Body of pancreas (tissue), 4 donors: ENCODE results near the gene NELFCD. TPM values are rescaled to one million over a fixed set of nuclear protein-coding genes. Genes with fewer than 3 reads are reported as not detected.

Source experiments
- ATAC-seq: fragments of 150-250 bp; one replicate; pipeline ENCODE4 v1.9.1; 2016
- DNase-seq, 4 donors: peaks; one replicate each; pipeline ENCODE4 v3.0.0-alpha.2; 2019
- H3K27ac ChIP-seq, 4 donors: fragments of 200-600 bp; sonication (generic); 1 replicate in 3 of 4; 2 replicates in 1 of 4; pipeline versions ENCODE4 v1.5.1 to v1.6.1; 2016 to 2019; ENCODE audit warnings: mild to moderate bottlenecking in 1 of 4, mixed read lengths in 1 of 4, moderate library complexity in 1 of 4
- H3K27me3 ChIP-seq, 2 donors: fragments of 200-600 bp; sonication (generic); one replicate each; pipeline ENCODE4 v1.6.0; 2016; ENCODE audit warnings: mild to moderate bottlenecking in 1 of 2
- H3K36me3 ChIP-seq, 2 donors: fragments of 200-600 bp; sonication (generic); replicated peaks in 1 of 2; 2 replicates each; pipeline ENCODE4 v1.5.1; 2016; ENCODE audit warnings: low read depth in 2 of 2; ENCODE audit not compliant: insufficient read depth in 1 of 2
- H3K4me1 ChIP-seq: fragments of 200-600 bp; sonication (generic); one replicate; pipeline ENCODE4 v1.6.0; 2016
- H3K4me3 ChIP-seq, 2 donors: fragments of 200-600 bp; sonication (generic); 1 replicate in 1 of 2; 2 replicates in 1 of 2; pipeline ENCODE4 v1.5.1; 2016 to 2019
- H3K9me3 ChIP-seq, 3 donors: fragments of 200-600 bp; sonication (generic); 1 replicate in 2 of 3; 2 replicates in 1 of 3; pipeline ENCODE4 v1.5.1; 2016
- POLR2A ChIP-seq, 3 donors: fragments of 450-650 bp; IDR thresholded peaks; one replicate each; pipeline ENCODE4 v1.6.1; 2016; ENCODE audit warnings: antibody characterized with exemption in 3 of 3, mild to moderate bottlenecking in 2 of 3
- WGBS, 2 donors: methylation state at CpG; one replicate each; pipeline ENCODE4 v1.1.5; 2017; 5-methylcytosine and 5-hydroxymethylcytosine counted together
- intact Hi-C: fragments of 100-400 bp; cut with DNase I; formaldehyde crosslinking; loops from one replicate; pipeline ENCODE4 v1.15.1; 2023
- total RNA-seq, 2 donors: library from RNA; depleted of rRNA; stranded (reverse); fragments of >200 nt; gene quantifications; one replicate each; pipeline ENCODE4 v1.1.0, GENCODE V29; 2016
- TF ChIP-seq, protein P1 (sequence below), 7 experiments: fragments of 450-650 bp in 4 of 7; fragments of 200-600 bp in 3 of 7; sonication (generic) in 3 of 7; IDR thresholded peaks; one replicate each; pipeline ENCODE4 v1.5.1; 2016 to 2019; ENCODE audit warnings: antibody characterized with exemption in 7 of 7

The NELFCD gene
- total RNA-seq, 2 donors from 2014 or later = 35.9 to 45.9 TPM

DNA sequence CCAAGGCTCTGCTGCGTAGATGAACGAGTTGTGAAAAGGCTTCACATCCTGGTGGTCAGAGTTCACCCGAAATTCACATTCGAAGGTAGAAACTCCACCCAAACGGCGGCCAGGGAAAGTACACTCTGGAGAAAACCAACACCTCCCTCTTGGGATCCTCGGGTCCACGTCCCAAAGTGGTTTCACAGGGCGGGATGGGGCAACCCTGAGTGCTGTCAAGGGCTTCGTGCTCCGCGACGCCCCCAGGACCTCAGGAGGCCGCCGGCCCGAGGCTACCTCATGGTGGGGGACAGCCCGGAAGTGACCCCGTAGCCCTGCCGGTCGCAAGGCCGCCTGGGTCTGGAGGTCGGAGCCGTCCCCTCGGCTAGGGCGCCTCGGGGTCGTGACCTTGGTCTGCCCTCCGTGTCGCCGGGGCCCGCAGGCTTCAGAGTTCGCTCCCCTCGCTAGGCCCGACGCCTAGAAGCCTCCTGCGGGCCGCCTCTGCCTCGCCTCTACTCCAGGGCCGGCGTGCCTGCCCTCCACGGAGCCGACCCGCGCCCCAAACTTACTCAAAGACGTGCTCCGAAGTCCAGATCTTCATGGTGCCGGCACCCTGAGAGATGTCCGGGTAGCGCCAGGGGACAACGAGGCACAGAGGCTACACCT is 61.2 kb downstream of the NELFCD start, which contains the start of gene PRELID3B:
Gene PRELID3B (minus strand): TSS at position 636 of the 645 bp plus-strand sequence. CDS start 56 bp downstream, at position 580.
- peak in 3 of 4 donors; percentile 25 to 37 (median 29) for DNase-seq
- H3K27ac ChIP-seq = peak within 1 kb of the TSS; percentile 65 to 82 (median 75)
- H3K4me3 ChIP-seq = peak within 1 kb of the TSS; percentile 72 to 98
- H3K27me3 ChIP-seq = no peaks in the 10 kb centered on the region
- TF ChIP-seq, protein P1, sequence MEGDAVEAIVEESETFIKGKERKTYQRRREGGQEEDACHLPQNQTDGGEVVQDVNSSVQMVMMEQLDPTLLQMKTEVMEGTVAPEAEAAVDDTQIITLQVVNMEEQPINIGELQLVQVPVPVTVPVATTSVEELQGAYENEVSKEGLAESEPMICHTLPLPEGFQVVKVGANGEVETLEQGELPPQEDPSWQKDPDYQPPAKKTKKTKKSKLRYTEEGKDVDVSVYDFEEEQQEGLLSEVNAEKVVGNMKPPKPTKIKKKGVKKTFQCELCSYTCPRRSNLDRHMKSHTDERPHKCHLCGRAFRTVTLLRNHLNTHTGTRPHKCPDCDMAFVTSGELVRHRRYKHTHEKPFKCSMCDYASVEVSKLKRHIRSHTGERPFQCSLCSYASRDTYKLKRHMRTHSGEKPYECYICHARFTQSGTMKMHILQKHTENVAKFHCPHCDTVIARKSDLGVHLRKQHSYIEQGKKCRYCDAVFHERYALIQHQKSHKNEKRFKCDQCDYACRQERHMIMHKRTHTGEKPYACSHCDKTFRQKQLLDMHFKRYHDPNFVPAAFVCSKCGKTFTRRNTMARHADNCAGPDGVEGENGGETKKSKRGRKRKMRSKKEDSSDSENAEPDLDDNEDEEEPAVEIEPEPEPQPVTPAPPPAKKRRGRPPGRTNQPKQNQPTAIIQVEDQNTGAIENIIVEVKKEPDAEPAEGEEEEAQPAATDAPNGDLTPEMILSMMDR (IDR thresholded peaks at IDR 0.05) = peak in 1 of 7 experiments; percentile 11
- TF ChIP-seq POLR2A (IDR thresholded peaks at IDR 0.05) = peak; percentile 19 to 77 (median 69)
- no peaks in the 10 kb centered on the region for H3K9me3 ChIP-seq
- 1% methylated on average over 30 to 44 of the region's 50 CpGs for WGBS, 2 donors
- H3K4me1 ChIP-seq = peaks cover 28% of the 10 kb centered on the region
- H3K36me3 ChIP-seq = peaks cover 0 to 5% of the 10 kb centered on the region in 2 donors
- peak; percentile 12 for ATAC-seq
- intact Hi-C loops = no loop called here

GRCh38 chr20:59042796-59043631 is 62.0 kb downstream of the NELFCD start:
- Histone ChIP-seq H3K4me3 (peak overlapping the region; percentile 72 to 98), H3K36me3 (peaks cover 0 to under 1% of the 10 kb centered on the region in 2 donors), H3K4me1 (peaks cover 28% of the 10 kb centered on the region), H3K27me3 (no peaks in the 10 kb centered on the region), H3K27ac (peak overlapping the region; percentile 65 to 82 (median 75)), H3K9me3 (no peaks in the 10 kb centered on the region)
- TF ChIP-seq POLR2A (IDR thresholded peaks at IDR 0.05) = no peak
- TF ChIP-seq, protein P1 (IDR thresholded peaks at IDR 0.05) = peak in 2 of 7 experiments; percentile 36 to 41
- intact Hi-C loops = no loop called here
- 20 to 58% methylated on average over 14 to 51 of the region's 66 CpGs for WGBS, 2 donors
- peak; percentile 94 to 96 (median 95) for DNase-seq
- peak; percentile 98 for ATAC-seq

DNA sequence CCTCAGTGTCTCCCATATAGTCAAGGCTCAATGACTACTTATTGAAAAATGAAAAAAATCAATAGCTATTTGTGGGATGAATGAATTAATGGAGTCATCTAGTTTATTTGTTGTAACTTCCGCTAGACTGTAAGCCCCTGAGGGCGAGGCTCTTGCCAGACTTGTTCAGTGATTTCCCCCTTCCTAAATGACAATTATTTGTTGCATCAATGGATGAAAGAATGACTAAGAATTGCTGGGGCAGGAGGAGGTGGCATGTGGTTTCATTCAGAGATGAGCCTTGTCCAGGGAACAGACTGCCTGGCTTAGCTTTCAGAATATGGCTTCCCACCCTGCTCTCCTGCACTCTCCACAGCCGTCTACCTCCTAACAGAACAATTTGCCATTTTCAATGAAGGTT is 62.6 kb downstream of the NELFCD start:
- DNase-seq (no peak), ATAC-seq (no peak)
- Histone ChIP-seq H3K27ac (peak overlapping the region in 1 of 4 donors; percentile 79), H3K4me3 (no peak overlapping the region), H3K9me3 (no peaks in the 10 kb centered on the region), H3K27me3 (no peaks in the 10 kb centered on the region), H3K4me1 (peaks cover 28% of the 10 kb centered on the region), H3K36me3 (no peaks in the 10 kb centered on the region)
- intact Hi-C loops = no loop called here
- 68 to 76% methylated on average over 3 of the region's 3 CpGs for WGBS, 2 donors
- TF ChIP-seq POLR2A (IDR thresholded peaks at IDR 0.05) = no peak
- TF ChIP-seq, protein P1 (IDR thresholded peaks at IDR 0.05) = no peak

DNA sequence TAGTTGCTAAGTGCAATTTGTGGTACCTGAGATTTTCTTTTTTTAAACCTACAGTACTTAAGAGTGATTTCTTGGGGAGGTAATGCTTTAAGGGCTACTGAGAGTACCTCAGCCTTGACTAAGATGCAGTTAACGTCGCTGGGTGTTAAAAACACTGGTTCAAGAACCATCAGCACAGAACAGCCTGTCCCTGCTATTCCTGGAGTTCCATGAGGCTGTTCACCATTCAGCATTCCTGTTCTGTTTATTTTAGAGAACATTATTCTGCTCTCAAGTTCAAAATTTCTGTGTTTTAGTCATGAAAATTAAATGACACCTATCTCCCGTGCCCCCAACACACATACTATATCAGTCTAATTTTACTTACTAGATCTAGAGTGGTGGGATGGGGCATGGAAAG is 63.2 kb downstream of the NELFCD start:
- H3K27ac ChIP-seq = no peak overlapping the region
- H3K36me3 ChIP-seq = no peaks in the 10 kb centered on the region
- DNase-seq (no peak), ATAC-seq (no peak)
- peaks cover 28% of the 10 kb centered on the region for H3K4me1 ChIP-seq
- no peak overlapping the region for H3K4me3 ChIP-seq
- H3K27me3 ChIP-seq = no peaks in the 10 kb centered on the region
- 84 to 89% methylated on average over 3 of the region's 3 CpGs for WGBS, 2 donors
- no peak for TF ChIP-seq POLR2A (IDR thresholded peaks at IDR 0.05)
- TF ChIP-seq, protein P1 (IDR thresholded peaks at IDR 0.05) = no peak
- intact Hi-C loops = no loop called here
- no peaks in the 10 kb centered on the region for H3K9me3 ChIP-seq

Other genes with a start within 250 kb of the NELFCD start
- gene GNAS-AS1, start 130.4 kb upstream of the NELFCD start, total RNA-seq = 1 to 10 TPM; 1.0 to 3.0 TPM
- 100 to 1,000 TPM; 462 to 623 TPM for gene GNAS, start 128.5 kb upstream of the NELFCD start, total RNA-seq
- 10 to 100 TPM; 54.1 to 89.8 TPM for gene CTSZ, start 26.0 kb downstream of the NELFCD start, total RNA-seq
- not detected for gene TUBB1, start 38.2 kb downstream of the NELFCD start, total RNA-seq
- gene ATP5F1E, start 51.1 kb downstream of the NELFCD start, total RNA-seq = 10 to 100 TPM; 16.2 to 16.6 TPM
- 10 to 100 TPM; 20.8 to 29.3 TPM for gene PRELID3B, start 61.5 kb downstream of the NELFCD start, total RNA-seq
- gene ZNF831, start 182.6 kb downstream of the NELFCD start, total RNA-seq = 1 to 10 TPM in 1 of 2 donors, under 1 TPM in 1; 0.66 to 1.6 TPM